Measurements from ENCODE around the gene GTF3C1. TPM values are rescaled to one million over a fixed set of nuclear protein-coding genes. Genes with fewer than 3 reads are reported as not detected.

The GTF3C1 gene
- total RNA-seq, 1 donor from 2014 or later = 125 TPM

DNA sequence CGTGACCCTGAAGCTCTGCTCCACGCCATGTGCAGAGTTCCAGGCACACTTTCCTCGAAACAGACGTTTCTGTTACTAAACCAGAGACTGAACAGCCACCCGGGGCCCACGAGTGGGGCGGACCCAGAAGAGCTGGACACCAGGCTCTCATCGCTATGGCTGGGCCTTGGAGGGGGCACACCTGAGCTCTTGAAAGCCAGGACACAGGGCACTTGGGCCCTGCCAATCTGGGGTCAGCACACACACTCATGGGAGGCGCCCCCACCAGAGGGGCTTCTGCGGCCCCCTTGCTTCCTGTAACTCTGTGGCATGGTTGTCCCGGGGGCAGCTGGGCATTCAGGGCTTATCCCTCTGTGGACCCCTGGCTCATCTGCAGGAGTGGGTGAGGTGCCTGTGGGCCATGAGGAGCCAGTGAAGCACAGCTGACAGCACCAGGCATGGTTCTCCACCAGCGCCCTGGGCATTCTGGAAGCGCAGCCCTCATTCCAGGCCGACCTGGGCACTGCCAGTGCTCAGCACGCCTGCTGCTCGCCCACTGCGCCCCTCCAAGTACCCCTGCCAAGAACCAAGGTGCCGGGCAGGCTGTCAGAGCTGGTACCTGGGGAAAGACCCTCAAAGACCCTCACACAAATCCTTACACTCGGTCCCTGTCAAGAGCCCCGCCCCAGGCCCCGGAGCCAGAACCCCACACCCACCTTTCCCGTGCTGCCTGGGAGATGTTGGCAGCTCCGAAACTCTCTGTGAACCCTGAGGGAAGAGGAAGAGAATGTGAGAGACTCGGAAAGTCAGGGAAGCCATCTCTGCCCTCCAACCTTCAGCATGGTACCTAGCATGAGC is 86.6 kb downstream of the GTF3C1 start:
- TF ChIP-seq, protein P1, sequence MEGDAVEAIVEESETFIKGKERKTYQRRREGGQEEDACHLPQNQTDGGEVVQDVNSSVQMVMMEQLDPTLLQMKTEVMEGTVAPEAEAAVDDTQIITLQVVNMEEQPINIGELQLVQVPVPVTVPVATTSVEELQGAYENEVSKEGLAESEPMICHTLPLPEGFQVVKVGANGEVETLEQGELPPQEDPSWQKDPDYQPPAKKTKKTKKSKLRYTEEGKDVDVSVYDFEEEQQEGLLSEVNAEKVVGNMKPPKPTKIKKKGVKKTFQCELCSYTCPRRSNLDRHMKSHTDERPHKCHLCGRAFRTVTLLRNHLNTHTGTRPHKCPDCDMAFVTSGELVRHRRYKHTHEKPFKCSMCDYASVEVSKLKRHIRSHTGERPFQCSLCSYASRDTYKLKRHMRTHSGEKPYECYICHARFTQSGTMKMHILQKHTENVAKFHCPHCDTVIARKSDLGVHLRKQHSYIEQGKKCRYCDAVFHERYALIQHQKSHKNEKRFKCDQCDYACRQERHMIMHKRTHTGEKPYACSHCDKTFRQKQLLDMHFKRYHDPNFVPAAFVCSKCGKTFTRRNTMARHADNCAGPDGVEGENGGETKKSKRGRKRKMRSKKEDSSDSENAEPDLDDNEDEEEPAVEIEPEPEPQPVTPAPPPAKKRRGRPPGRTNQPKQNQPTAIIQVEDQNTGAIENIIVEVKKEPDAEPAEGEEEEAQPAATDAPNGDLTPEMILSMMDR (conservative IDR thresholded peaks at IDR 0.05) = no peak
- H3K27ac Mint-ChIP-seq (ENCODE audit: unreplicated experiment) = no peak overlapping the region
- H3K27me3 Mint-ChIP-seq (ENCODE audit: low read depth) = no peaks in the 10 kb centered on the region
- H3K4me1 Mint-ChIP-seq = no peaks in the 10 kb centered on the region
- H3K36me3 Mint-ChIP-seq (ENCODE audit: low read depth) = peaks cover 23% of the 10 kb centered on the region
- no peak overlapping the region for H3K4me3 Mint-ChIP-seq
- no peaks in the 10 kb centered on the region for H3K9me3 Mint-ChIP-seq
- DNase-seq (ENCODE audit: low read depth, low spot score) = no peak

DNA sequence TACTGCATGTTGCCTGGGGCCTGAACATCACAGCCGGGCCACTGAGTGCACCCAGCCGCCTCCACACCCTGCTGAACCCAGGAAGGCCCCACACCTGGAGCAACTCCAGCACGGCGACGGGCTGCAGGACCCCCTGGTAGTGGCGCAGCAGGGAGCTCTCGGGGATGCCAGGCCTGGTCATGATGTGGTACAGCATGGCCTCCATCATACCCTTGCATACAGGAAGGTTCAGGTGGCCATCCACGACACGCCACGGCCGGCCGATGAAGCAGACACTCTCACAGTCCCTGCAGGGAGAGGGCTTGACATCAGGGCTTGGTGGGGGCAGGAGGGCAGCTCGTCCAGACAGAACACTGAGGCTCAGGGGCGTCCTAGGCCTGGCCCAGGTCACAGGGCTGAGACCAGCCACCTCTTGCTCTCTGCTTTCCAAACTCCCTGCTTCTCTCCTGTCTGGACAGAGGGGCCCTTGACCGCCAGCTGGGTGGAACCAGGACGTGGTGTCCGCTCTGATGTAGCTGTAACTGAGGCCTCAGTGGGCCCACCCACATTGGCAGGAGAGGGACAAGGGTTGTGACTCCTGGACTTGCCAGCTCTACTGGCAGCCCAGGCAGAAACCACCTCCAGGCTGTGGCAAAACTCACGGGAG is 87.4 kb downstream of the GTF3C1 start:
- DNase-seq (ENCODE audit: low read depth, low spot score) = no peak
- H3K27me3 Mint-ChIP-seq (ENCODE audit: low read depth) = no peaks in the 10 kb centered on the region
- H3K9me3 Mint-ChIP-seq = no peaks in the 10 kb centered on the region
- H3K36me3 Mint-ChIP-seq (ENCODE audit: low read depth) = peaks cover 15% of the 10 kb centered on the region
- TF ChIP-seq, protein P1 (conservative IDR thresholded peaks at IDR 0.05) = no peak
- no peak overlapping the region for H3K27ac Mint-ChIP-seq (ENCODE audit: unreplicated experiment)
- H3K4me1 Mint-ChIP-seq = peaks cover under 1% of the 10 kb centered on the region
- H3K4me3 Mint-ChIP-seq = no peak overlapping the region

DNA sequence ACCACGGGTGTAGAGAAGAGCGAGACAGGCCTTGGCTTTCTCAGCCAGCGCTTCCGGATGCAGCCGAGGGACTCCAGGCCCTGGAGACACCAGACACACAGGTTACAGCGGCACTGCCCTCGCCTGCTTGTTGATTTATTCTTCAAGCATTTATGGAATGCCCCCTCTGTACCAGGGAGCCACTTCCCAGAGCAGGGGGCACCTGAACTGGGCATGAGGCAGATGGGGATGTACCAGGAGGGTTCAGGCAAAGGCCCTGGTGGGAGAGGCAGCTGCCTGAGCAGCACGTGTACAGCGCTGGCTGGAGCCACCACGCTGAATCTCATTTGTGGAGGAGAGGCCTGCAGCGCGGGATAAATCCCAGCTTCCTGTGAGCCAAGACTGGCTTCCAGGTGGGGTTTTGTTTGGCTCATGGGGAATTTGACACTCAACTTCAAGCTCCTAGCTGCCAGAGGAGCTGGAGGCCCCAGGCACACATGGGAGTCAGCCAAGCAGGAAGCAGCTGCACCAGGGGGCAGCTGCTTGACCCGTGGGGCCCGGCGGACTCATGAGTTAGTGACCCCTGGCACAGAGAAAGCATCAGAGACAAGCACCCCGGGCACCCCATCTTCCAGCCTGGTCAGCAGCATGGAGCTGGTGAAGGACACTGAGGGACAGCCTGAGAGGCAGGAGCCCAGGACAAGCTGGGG is 88.1 kb downstream of the GTF3C1 start:
- H3K27me3 Mint-ChIP-seq (ENCODE audit: low read depth) = no peaks in the 10 kb centered on the region
- H3K4me1 Mint-ChIP-seq = peaks cover 6% of the 10 kb centered on the region
- DNase-seq (ENCODE audit: low read depth, low spot score) = no peak
- H3K4me3 Mint-ChIP-seq = no peak overlapping the region
- H3K9me3 Mint-ChIP-seq = no peaks in the 10 kb centered on the region
- no peak overlapping the region for H3K27ac Mint-ChIP-seq (ENCODE audit: unreplicated experiment)
- peaks cover 10% of the 10 kb centered on the region for H3K36me3 Mint-ChIP-seq (ENCODE audit: low read depth)
- TF ChIP-seq, protein P1 (conservative IDR thresholded peaks at IDR 0.05) = no peak

DNA sequence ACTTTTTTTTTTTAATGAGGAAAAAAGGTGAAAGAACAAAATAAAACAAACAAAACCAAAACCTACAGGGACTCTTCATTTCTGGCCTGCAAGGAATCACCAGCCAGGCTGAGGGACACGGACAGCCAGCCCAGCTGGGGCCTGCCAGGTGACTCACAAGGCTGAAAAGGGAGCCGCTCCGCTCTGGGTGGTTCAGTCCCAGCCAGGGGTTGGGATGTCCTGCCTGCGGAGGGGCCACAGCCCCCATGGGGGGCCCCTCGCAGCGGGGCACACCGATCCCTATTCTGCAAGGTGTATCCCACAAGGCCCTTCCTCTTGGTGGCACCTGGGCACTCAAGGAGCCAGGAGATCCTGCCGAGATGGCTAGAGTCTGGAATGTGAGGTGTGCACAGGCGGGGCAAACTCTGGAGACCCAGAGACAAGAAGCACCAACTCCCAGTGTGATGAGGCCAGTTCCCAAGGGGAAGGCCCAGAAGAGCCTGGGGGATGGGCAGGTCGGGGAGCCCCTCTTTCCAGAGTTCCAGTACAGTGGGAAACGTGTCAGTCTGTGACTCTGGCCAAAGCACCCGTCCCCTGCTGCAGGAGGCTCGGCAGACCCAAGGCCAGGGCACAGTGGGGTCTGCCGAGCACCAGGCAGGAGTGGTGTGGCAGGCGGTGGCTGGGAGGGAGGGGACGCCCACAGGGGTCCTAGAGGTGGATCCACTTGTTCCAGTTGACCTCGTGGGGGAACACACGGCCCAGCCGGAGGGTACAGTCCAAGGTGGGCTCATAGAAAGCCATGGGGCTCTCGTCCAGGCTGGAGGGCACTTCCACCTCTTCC is 88.8 kb downstream of the GTF3C1 start:
- Mint-ChIP-seq H3K27ac (ENCODE audit: unreplicated experiment) (no peak overlapping the region), H3K4me3 (no peak overlapping the region), H3K36me3 (ENCODE audit: low read depth) (peaks cover 7% of the 10 kb centered on the region), H3K4me1 (peaks cover 6% of the 10 kb centered on the region), H3K9me3 (no peaks in the 10 kb centered on the region), H3K27me3 (ENCODE audit: low read depth) (no peaks in the 10 kb centered on the region)
- TF ChIP-seq, protein P1 (conservative IDR thresholded peaks at IDR 0.05) = no peak
- no peak for DNase-seq (ENCODE audit: low read depth, low spot score)

DNA sequence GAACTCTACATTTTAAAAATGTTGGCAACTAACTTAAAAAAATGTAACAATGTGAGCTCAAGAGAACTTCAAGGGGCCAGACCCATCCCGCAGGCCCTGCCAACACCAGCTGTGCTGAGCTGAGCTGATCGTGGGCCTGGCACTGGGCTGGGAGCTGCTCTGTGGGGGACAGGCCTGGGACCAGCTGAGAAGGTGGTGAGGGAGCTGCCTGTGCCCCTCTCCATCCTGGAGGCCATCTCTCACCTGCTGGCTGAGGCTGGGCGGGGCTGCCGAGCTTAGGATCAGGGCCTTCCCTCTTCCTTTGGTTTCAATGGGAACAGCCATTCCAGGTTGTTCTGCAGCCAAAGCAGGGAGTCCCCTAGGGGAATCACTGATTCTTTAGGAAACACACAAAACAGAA is 89.5 kb downstream of the GTF3C1 start:
- Mint-ChIP-seq H3K27me3 (ENCODE audit: low read depth) (no peaks in the 10 kb centered on the region), H3K36me3 (ENCODE audit: low read depth) (peaks cover 7% of the 10 kb centered on the region), H3K27ac (ENCODE audit: unreplicated experiment) (no peak overlapping the region), H3K4me3 (no peak overlapping the region), H3K9me3 (no peaks in the 10 kb centered on the region), H3K4me1 (peaks cover 6% of the 10 kb centered on the region)
- TF ChIP-seq, protein P1 (conservative IDR thresholded peaks at IDR 0.05) = no peak
- no peak for DNase-seq (ENCODE audit: low read depth, low spot score)
